ENCODE measurements around the gene NPAS1. TPM values are rescaled to one million over a fixed set of nuclear protein-coding genes. Genes with fewer than 3 reads are reported as not detected.

NPAS1 gene
- total and polyA plus RNA-seq, 5 donors from 2014 or later: 0.53 to 1.5 TPM; not detected in 3

GRCh38 chr19:46994141-46994686 is 25.4 kb upstream of the NPAS1 start:
- peaks cover 9% of the 10 kb centered on the region for H3K4me1 ChIP-seq (ENCODE audit: control insufficient read depth, insufficient read depth, low read length, poor library complexity, severe bottlenecking)
- DNase-seq (no peak), ATAC-seq (ENCODE audit: low read depth in 2 of 2) (no peak)
- H3K4me3 Mint-ChIP-seq: no peak overlapping the region
- H3K36me3 Mint-ChIP-seq: peaks cover 28% of the 10 kb centered on the region
- H3K27ac Mint-ChIP-seq: no peak overlapping the region
- H3K36me3 ChIP-seq (ENCODE audit: control insufficient read depth, insufficient read depth, low read length): peaks cover 46% of the 10 kb centered on the region
- no peak overlapping the region for H3K4me3 ChIP-seq (ENCODE audit: low read depth, low read length)
- H3K4me1 Mint-ChIP-seq: peaks cover 0 to 26% (median 9%) of the 10 kb centered on the region in 4 donors
- H3K27ac ChIP-seq (ENCODE audit: insufficient read depth, low read length, poor library complexity, severe bottlenecking): no peak overlapping the region
- H3K27me3 ChIP-seq (ENCODE audit: control insufficient read depth, insufficient read depth, low read length): no peaks in the 10 kb centered on the region
- H3K9me3 ChIP-seq (ENCODE audit: control insufficient read depth in 2 of 2, low read length in 2 of 2): no peaks in the 10 kb centered on the region
- H3K27me3 Mint-ChIP-seq: no peaks in the 10 kb centered on the region
- no peaks in the 10 kb centered on the region for H3K9me3 Mint-ChIP-seq

GRCh38 chr19:46995492-46995891 is 24.1 kb upstream of the NPAS1 start:
- Histone ChIP-seq H3K36me3 (ENCODE audit: control insufficient read depth, insufficient read depth, low read length) (peaks cover 47% of the 10 kb centered on the region), H3K4me3 (ENCODE audit: low read depth, low read length) (no peak overlapping the region), H3K27me3 (ENCODE audit: control insufficient read depth, insufficient read depth, low read length) (no peaks in the 10 kb centered on the region), H3K9me3 (ENCODE audit: control insufficient read depth in 2 of 2, low read length in 2 of 2) (no peaks in the 10 kb centered on the region), H3K27ac (ENCODE audit: insufficient read depth, low read length, poor library complexity, severe bottlenecking) (no peak overlapping the region), H3K4me1 (ENCODE audit: control insufficient read depth, insufficient read depth, low read length, poor library complexity, severe bottlenecking) (peaks cover 9% of the 10 kb centered on the region)
- no peak overlapping the region for H3K27ac Mint-ChIP-seq
- peaks cover 25% of the 10 kb centered on the region for H3K36me3 Mint-ChIP-seq
- ATAC-seq (ENCODE audit: low read depth in 2 of 2) (no peak), DNase-seq (no peak)
- H3K27me3 Mint-ChIP-seq: no peaks in the 10 kb centered on the region
- H3K4me1 Mint-ChIP-seq: peaks cover 0 to 13% (median 8%) of the 10 kb centered on the region in 4 donors
- H3K9me3 Mint-ChIP-seq: no peaks in the 10 kb centered on the region
- H3K4me3 Mint-ChIP-seq: no peak overlapping the region

DNA sequence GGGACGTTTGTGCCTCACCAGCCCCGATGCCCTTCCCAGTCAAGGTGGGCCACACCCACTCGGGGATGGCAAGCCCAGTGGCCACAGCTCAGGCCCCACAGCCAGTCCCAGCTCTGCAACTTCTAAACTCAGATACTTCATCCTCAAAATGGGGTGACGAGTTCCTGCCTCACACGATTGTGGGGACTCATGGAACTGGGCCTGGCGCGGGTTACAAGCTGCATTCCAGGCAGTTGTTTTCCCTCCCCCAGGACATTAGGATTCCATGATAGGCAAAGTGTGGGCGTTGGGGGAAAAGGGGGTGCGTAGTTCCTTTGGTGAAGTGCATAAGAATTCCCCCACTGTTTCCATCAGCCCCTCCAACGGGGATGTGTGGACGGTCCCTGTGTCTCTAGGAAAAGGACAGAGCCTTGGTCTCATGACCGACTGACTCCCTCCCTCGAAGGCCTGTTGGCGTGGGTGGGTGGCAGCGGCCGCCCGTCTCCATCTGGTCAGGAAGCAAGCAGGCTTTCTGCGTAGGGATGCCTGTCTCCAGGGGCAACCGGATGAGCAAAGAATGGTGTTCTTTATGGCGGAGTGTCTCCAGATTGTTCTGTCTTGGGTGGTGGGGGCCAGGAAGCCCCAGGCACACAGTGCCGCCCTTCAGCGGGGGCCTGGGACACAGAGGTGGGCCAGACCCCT is 21.1 kb upstream of the NPAS1 start:
- peaks cover 28% of the 10 kb centered on the region for H3K36me3 Mint-ChIP-seq
- H3K4me1 Mint-ChIP-seq: peaks cover 0 to 8% (median 2%) of the 10 kb centered on the region in 4 donors
- H3K27ac Mint-ChIP-seq: no peak overlapping the region
- no peak for ATAC-seq (ENCODE audit: low read depth in 2 of 2)
- Histone ChIP-seq H3K27ac (ENCODE audit: insufficient read depth, low read length, poor library complexity, severe bottlenecking) (no peak overlapping the region), H3K9me3 (ENCODE audit: control insufficient read depth in 2 of 2, low read length in 2 of 2) (no peaks in the 10 kb centered on the region), H3K4me1 (ENCODE audit: control insufficient read depth, insufficient read depth, low read length, poor library complexity, severe bottlenecking) (no peaks in the 10 kb centered on the region), H3K36me3 (ENCODE audit: control insufficient read depth, insufficient read depth, low read length) (peaks cover 38% of the 10 kb centered on the region), H3K27me3 (ENCODE audit: control insufficient read depth, insufficient read depth, low read length) (no peaks in the 10 kb centered on the region), H3K4me3 (ENCODE audit: low read depth, low read length) (no peak overlapping the region)
- no peaks in the 10 kb centered on the region for H3K9me3 Mint-ChIP-seq
- peaks cover 4% of the 10 kb centered on the region for H3K27me3 Mint-ChIP-seq
- H3K4me3 Mint-ChIP-seq: no peak overlapping the region
- DNase-seq: no peak

DNA sequence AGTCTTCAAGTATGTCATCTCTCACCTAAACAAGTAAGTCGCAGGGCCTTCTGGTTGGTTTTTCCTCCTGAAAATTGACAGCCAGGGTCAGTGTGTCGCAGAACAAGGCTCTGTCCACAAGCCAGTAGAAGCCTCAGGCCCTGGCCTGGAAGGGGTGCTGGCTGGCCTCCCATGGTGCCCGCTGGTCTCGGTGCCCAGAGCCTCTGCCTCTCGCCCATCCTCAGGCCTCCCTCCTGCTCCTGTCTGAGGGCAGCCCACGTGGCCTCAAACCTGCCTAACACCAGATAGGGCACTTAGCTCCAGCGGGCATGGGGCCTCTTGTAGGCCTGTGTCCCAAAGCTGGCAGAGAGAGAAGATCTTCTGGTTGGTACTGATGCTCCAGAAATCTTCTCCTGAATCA is 20.3 kb upstream of the NPAS1 start:
- Histone ChIP-seq H3K4me1 (ENCODE audit: control insufficient read depth, insufficient read depth, low read length, poor library complexity, severe bottlenecking) (no peaks in the 10 kb centered on the region), H3K4me3 (ENCODE audit: low read depth, low read length) (no peak overlapping the region), H3K27ac (ENCODE audit: insufficient read depth, low read length, poor library complexity, severe bottlenecking) (no peak overlapping the region), H3K9me3 (ENCODE audit: control insufficient read depth in 2 of 2, low read length in 2 of 2) (no peaks in the 10 kb centered on the region), H3K27me3 (ENCODE audit: control insufficient read depth, insufficient read depth, low read length) (no peaks in the 10 kb centered on the region), H3K36me3 (ENCODE audit: control insufficient read depth, insufficient read depth, low read length) (peaks cover 34% of the 10 kb centered on the region)
- Mint-ChIP-seq H3K4me1 (peaks cover 0 to 11% (median 2%) of the 10 kb centered on the region in 4 donors), H3K36me3 (peaks cover 25% of the 10 kb centered on the region), H3K9me3 (no peaks in the 10 kb centered on the region), H3K4me3 (no peak overlapping the region), H3K27ac (no peak overlapping the region), H3K27me3 (peaks cover 4% of the 10 kb centered on the region)
- no peak for ATAC-seq (ENCODE audit: low read depth in 2 of 2)
- DNase-seq: no peak

DNA sequence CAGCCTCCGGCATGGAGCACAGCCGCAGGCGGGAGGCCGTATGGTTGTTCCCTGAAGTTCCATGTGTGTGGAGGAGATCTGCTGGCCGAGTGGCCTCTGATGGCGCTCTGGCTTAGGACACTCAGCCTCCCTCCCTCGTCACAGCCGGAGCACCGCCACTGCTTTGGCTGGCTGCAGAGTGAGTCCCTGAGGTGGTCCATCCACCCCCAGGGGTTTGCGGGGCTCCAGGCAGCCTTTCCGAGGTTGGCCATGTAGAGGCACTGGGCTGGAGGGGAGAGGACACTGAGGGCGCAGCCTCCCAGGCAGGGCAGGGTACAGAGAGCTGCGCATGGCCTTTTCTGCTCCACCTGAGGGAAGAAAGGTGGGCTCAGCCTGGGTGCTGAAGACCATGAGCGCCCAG is 19.8 kb upstream of the NPAS1 start:
- Histone ChIP-seq H3K27ac (ENCODE audit: insufficient read depth, low read length, poor library complexity, severe bottlenecking) (no peak overlapping the region), H3K4me1 (ENCODE audit: control insufficient read depth, insufficient read depth, low read length, poor library complexity, severe bottlenecking) (no peaks in the 10 kb centered on the region), H3K4me3 (ENCODE audit: low read depth, low read length) (no peak overlapping the region), H3K9me3 (ENCODE audit: control insufficient read depth in 2 of 2, low read length in 2 of 2) (no peaks in the 10 kb centered on the region), H3K27me3 (ENCODE audit: control insufficient read depth, insufficient read depth, low read length) (no peaks in the 10 kb centered on the region), H3K36me3 (ENCODE audit: control insufficient read depth, insufficient read depth, low read length) (peaks cover 34% of the 10 kb centered on the region)
- DNase-seq: no peak
- H3K36me3 Mint-ChIP-seq: peaks cover 25% of the 10 kb centered on the region
- ATAC-seq (ENCODE audit: low read depth in 2 of 2): no peak
- H3K4me3 Mint-ChIP-seq: no peak overlapping the region
- H3K27me3 Mint-ChIP-seq: peaks cover 4% of the 10 kb centered on the region
- H3K27ac Mint-ChIP-seq: no peak overlapping the region
- H3K9me3 Mint-ChIP-seq: no peaks in the 10 kb centered on the region
- H3K4me1 Mint-ChIP-seq: peaks cover 0 to 12% (median 2%) of the 10 kb centered on the region in 4 donors

DNA sequence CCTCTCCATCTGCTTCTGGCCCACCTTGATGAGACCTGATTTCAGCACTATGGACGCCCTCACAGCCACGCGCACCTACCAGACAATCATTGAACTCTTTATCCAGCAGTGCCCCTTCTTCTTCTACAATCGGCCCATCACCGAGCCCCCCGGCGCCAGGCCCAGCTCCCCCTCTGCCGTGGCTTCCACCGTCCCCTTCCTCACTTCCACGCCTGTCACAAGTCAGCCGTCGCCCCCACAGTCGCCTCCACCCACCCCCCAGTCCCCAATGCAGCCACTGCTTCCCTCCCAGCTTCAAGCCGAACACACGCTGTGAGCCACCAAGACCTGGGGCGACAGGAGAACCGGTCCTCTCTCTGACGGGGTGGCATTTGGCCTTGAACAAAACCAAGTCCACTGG is 19.3 kb upstream of the NPAS1 start:
- Mint-ChIP-seq H3K4me3 (no peak overlapping the region), H3K36me3 (peaks cover 25% of the 10 kb centered on the region)
- H3K36me3 ChIP-seq (ENCODE audit: control insufficient read depth, insufficient read depth, low read length): peaks cover 34% of the 10 kb centered on the region

GRCh38 chr19:47001584-47001983 is 18.1 kb upstream of the NPAS1 start:
- peaks cover 12% of the 10 kb centered on the region for H3K27me3 Mint-ChIP-seq
- Histone ChIP-seq H3K27me3 (ENCODE audit: control insufficient read depth, insufficient read depth, low read length) (no peaks in the 10 kb centered on the region), H3K27ac (ENCODE audit: insufficient read depth, low read length, poor library complexity, severe bottlenecking) (no peak overlapping the region), H3K36me3 (ENCODE audit: control insufficient read depth, insufficient read depth, low read length) (peaks cover 34% of the 10 kb centered on the region), H3K4me1 (ENCODE audit: control insufficient read depth, insufficient read depth, low read length, poor library complexity, severe bottlenecking) (no peaks in the 10 kb centered on the region), H3K4me3 (ENCODE audit: low read depth, low read length) (no peak overlapping the region), H3K9me3 (ENCODE audit: control insufficient read depth in 2 of 2, low read length in 2 of 2) (no peaks in the 10 kb centered on the region)
- H3K36me3 Mint-ChIP-seq: peaks cover 31% of the 10 kb centered on the region
- DNase-seq (no peak), ATAC-seq (ENCODE audit: low read depth in 2 of 2) (no peak)
- peaks cover 0 to 4% (median 0%) of the 10 kb centered on the region in 7 donors for H3K9me3 Mint-ChIP-seq
- H3K4me1 Mint-ChIP-seq: peaks cover 0 to 17% (median 4%) of the 10 kb centered on the region in 4 donors
- H3K27ac Mint-ChIP-seq: no peak overlapping the region
- H3K4me3 Mint-ChIP-seq: no peak overlapping the region

More for the DNA sequence above, 19.3 kb upstream of the NPAS1 start:
- H3K9me3 Mint-ChIP-seq: no peaks in the 10 kb centered on the region
- no peaks in the 10 kb centered on the region for H3K4me1 ChIP-seq (ENCODE audit: control insufficient read depth, insufficient read depth, low read length, poor library complexity, severe bottlenecking)
- H3K9me3 ChIP-seq (ENCODE audit: control insufficient read depth in 2 of 2, low read length in 2 of 2): no peaks in the 10 kb centered on the region
- H3K27me3 ChIP-seq (ENCODE audit: control insufficient read depth, insufficient read depth, low read length): no peaks in the 10 kb centered on the region
- peaks cover 0 to 12% (median 2%) of the 10 kb centered on the region in 4 donors for H3K4me1 Mint-ChIP-seq
- peaks cover 4% of the 10 kb centered on the region for H3K27me3 Mint-ChIP-seq
- no peak overlapping the region for H3K27ac Mint-ChIP-seq
- no peak overlapping the region for H3K4me3 ChIP-seq (ENCODE audit: low read depth, low read length)
- no peak overlapping the region for H3K27ac ChIP-seq (ENCODE audit: insufficient read depth, low read length, poor library complexity, severe bottlenecking)
- ATAC-seq (ENCODE audit: low read depth in 2 of 2) (no peak), DNase-seq (no peak)

Measured in CD4-positive, CD25-positive, alpha-beta regulatory T cell (primary cell).